ENCODE results near the gene CDKN2AIP.

CDKN2AIP gene

GRCh38 chr4:183444214-183445096 lies at the start of gene CDKN2AIP:
CDKN2AIP (plus strand) TSS chr4:183444636; CDS start chr4:183444798, 162 bp downstream.
- DNase-seq (ENCODE audit: low read depth in 2 of 2): peak; percentile 87 to 89

DNA sequence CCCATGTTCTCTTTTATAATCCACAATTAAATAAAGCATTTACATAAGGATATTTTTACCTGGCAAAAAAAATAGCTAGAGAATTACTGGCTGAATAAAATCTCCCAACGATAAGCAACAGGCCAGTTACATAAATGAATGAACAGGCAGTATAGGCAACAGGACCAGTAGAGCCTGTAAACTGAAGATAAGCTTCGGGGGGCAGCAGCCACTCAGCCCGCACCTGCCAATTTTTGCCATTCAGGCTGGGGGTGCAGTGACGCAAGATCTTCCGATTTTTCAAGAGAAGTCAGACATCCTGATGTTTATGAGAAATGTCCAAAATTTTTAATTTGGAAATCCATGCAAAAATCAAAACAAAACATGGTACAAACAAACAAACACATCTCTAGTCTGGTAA lies 49.0 kb upstream of the CDKN2AIP start:
- no peak for DNase-seq (ENCODE audit: low read depth in 2 of 2)

GRCh38 chr4:183396227-183396637 lies 48.2 kb upstream of the CDKN2AIP start:
- no peak for DNase-seq (ENCODE audit: low read depth in 2 of 2)

- no peak for DNase-seq (ENCODE audit: low read depth in 2 of 2)
These were observed 46.6 kb upstream of the CDKN2AIP start for GRCh38 chr4:183397741-183398297.

DNA sequence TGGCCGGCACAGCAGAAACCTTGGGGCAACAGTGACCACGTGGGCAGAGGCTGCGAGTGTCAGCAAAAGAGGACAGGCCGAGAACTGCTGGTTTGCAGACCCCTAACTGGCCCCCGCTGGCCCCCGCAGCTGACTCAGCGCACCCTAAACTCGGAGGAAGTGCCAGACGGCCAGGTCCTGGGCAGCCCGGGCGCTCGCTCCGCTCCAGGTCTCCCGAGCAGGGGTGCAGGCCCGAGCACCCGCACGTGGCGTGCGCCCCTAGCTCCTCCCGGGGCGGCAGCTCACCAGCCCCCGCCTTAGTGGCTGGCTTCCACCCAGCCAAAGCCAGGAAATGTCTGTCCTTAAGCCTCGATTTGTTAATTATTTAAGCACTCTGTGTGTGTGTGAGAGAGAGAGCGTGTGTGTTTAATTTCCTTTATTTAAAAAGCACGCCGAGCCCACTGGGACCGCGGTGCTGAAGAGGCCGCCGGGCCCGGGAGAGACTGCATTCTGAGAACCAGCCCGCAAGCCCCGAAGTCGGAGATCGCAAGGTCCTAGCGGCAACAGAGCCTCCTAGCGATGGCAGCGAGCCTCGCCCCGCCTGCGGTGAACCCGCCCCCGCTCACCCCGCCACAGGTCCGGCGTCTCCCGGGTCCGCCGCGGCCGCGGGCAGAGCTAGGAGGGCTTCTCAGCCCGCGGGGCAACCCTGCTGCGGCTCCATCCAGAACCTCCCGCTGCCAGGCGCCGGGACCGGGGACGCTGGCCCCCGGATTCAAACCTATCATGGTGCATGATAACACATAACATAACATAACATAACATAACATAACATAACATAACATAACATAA lies 45.9 kb upstream of the CDKN2AIP start:
- peak; percentile 45 to 60 for DNase-seq (ENCODE audit: low read depth in 2 of 2)

DNA sequence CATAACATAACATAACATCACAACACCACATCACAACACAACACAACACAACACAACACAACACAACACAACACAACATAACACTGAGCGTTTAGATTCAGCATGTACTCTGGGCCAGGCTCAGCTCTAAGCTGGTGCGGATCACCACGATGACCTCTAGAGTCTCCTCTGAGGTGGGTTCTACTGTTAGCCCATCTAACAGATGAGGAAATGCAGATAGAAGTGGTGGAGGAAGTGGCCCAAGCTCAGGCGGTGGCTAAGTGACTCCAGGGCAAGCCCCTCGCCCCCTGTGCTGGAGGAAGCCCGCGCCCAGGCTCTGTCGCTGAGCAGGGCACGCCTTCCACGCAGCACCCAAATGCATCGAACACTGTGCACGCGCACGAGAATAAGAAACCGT lies 45.3 kb upstream of the CDKN2AIP start:
- no peak for DNase-seq (ENCODE audit: low read depth in 2 of 2)

DNA sequence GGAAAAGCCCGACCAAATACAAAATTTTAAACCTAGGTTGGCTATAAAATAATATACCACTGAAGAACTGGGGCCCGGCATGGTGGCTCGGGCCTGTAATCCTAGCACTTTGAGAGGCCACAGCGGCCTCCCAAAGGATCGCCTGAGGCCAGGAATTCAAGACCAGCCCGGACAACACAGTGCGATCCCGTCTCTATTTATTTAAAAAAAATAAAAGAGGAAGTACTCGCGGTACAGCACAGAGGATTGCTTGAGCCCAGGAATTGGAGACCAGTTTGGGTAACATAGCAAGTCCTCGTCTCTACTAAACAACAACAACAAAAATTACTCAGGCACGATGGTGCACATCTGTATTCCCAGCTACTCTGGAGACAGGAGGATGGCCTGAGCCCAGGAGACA lies 44.8 kb upstream of the CDKN2AIP start:
- DNase-seq (ENCODE audit: low read depth in 2 of 2): no peak

- DNase-seq (ENCODE audit: low read depth in 2 of 2): no peak
These were observed 44.4 kb upstream of the CDKN2AIP start for GRCh38 chr4:183400035-183400434.

DNA sequence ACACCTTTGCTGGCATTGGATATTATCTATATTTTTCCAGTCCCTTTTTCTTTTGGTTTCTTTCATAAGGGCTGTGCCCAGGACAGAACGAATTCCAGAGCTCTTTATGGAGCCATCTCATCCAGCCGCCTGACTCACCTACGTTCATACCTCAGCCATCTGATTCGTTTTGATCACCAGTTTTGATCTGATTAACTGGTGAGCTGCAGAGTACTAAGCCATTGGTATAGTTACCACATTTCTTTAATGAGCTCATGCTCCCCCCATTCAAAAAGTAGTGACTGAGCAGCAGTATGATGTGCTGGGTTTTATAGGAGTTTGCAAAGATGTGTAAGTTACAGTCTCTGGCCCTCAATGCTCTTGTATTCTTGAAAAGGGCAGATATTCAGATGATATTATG lies 43.0 kb upstream of the CDKN2AIP start:
- no peak for DNase-seq (ENCODE audit: low read depth in 2 of 2)

- DNase-seq (ENCODE audit: low read depth in 2 of 2): no peak
These were observed 41.7 kb upstream of the CDKN2AIP start for GRCh38 chr4:183402771-183403170.

- no peak for DNase-seq (ENCODE audit: low read depth in 2 of 2)
These were observed 41.0 kb upstream of the CDKN2AIP start for GRCh38 chr4:183403486-183403885.

DNA sequence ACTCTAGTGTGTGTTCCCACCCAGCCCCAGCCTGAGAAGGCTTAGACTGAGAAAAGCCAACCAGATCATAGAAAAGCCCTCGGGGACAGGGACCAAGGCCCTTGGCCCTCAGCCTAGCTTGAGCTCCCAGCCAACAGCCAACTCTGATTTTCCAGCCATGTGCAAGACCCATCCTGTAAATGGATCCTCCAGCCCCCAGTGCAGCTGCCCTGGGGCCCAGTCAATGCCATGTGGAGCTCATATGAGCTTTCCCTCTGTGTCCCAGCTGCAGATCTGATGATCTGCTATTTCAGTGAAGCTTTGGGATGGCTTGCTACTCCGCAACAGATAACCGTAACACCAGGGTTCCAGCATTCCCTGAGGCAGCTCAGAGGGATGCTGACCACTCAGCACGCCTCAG lies 40.5 kb upstream of the CDKN2AIP start:
- DNase-seq (ENCODE audit: low read depth in 2 of 2): no peak

DNA sequence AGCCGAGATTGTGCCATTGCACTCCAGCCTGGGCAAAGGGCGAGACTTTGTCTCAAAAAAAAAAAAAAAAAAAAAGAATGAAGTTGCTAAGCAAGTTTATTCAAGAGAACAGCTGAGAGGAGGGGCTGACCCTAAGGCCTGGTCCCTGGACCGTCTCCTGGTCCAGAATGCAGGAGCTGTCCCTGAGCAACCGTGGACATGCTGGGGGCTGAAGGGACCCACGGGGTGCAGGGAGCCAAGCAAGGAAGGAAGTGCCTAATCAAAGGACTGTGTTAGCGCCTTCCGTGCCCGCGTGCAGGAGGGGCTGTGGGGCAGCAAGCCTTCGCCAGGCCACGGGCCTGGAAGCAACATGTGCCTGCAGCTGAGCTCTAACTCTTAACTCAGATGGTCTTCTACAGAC lies 39.1 kb upstream of the CDKN2AIP start:
- no peak for DNase-seq (ENCODE audit: low read depth in 2 of 2)

DNA sequence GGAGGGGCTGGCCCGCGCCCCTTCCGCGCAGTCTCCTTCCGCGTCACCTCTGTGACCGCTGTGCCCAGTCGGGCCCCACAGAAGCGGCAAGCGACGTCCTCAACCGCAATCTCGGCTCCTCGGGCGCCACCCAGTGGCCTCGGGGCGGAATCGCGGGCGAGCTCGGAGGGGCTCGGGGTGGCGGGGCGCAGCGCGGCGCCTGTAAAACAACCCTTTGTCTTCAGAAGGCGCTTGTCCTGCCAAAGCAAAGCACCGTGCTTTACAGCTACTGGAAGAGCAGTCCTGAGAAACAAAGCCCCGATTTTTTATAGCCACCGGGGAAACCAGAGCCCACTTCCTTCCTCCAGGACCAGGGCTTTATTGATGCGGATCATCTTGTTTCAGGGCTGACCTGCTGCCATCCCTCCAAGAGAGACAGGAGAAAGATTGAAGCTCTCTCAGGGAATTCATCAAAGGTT lies 37.3 kb upstream of the CDKN2AIP start:
- DNase-seq (ENCODE audit: low read depth in 2 of 2): peak; percentile 88 to 90

DNA sequence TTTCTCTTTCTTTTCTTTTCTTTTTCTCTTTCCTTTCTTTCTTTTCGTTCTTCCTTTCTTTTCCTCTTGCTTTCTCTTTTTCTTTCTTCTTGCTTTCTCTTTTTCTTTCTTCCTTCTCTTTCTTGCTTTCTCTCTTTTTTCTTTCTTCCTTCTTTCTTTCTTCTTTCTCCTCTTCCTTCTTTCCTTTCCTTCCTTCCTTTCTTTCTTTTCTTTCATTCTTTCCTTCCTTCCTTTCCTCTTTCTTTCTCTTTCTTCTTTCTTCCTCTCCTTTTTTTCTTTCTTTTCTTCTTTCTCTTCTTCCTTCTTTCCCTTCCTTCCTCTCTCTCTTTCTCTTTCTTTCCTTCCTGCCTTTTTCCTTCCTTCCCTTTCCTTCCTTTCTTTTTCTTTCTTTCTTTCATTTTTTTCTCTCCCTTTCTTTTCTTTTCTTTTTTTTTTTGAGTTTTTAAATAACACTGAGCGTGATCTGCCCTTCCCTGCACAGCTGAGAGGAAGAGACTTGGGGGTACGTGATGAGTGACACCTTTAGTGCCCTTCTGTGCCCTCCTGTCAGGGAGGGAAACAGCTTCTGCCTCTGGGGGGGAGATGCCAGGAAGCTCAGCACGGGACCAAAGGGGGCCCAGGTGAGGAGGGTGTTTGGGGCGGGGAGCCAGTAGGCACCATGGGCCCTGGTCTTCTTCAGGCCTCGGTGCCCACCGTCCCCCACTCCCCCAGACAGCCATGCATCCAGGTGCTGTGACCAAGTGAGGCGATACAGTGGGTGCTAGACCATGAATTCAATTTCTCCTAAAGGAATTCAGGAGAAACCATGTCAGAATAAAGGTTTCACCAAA lies 36.6 kb upstream of the CDKN2AIP start:
- DNase-seq (ENCODE audit: low read depth in 2 of 2): no peak

DNA sequence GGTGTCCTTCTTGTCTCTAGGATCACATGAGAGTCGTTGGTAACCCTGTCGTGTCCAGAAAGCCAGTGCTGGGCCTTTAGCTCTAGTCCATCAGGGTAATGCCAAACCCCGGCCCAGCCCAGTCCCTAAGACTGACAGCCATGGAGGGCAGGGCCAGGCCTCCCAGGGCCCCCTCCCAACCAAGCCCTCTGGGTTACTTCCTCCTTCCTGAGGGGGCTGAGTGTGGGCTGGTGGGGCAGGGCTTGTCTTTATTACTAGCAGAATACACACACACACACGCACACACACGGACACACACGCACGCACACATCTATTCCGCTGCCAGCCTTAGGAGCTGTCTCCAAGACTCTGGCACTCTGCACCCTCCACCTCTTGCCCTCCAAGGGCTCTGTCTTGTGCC lies 35.6 kb upstream of the CDKN2AIP start:
- DNase-seq (ENCODE audit: low read depth in 2 of 2): no peak

DNA sequence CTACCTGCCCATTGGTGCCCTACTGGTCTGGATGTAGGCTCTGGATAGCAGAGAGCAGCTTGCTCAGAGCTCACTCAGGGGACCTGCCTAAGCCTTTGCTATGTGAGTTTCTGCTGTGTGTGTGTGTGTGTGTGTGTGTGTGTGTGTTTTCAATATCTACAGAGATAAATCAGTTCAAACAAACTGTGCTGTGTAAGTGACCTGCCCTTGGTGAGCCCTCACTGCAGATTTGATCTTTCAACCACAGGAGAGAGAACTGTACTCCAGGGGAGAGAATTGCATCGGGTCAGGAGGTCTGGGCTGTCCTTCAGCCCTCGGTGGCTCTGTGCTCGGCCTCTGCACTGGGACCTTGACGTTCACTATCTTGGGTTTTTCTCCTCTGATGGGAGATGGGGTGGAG lies 35.0 kb upstream of the CDKN2AIP start:
- DNase-seq (ENCODE audit: low read depth in 2 of 2): no peak

DNA sequence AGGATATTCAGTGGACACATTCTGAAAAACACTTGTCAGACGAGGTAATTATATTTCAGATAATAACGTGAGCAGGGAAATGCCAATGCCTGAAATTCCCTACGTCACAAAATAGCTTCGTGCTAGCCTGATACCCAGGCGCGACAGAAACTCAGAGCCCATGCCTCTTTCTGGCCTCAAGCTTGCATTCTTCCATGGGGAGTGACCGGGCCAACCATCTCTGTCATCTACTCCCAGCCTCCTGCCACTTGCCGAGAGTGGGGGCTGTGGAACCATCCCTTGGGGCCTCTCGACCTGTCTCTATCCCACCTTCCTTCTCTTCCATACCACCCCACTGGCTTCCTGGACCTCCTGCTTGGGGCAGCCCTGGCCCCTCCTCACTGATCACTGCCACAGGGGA lies 34.5 kb upstream of the CDKN2AIP start:
- DNase-seq (ENCODE audit: low read depth in 2 of 2): no peak

DNA sequence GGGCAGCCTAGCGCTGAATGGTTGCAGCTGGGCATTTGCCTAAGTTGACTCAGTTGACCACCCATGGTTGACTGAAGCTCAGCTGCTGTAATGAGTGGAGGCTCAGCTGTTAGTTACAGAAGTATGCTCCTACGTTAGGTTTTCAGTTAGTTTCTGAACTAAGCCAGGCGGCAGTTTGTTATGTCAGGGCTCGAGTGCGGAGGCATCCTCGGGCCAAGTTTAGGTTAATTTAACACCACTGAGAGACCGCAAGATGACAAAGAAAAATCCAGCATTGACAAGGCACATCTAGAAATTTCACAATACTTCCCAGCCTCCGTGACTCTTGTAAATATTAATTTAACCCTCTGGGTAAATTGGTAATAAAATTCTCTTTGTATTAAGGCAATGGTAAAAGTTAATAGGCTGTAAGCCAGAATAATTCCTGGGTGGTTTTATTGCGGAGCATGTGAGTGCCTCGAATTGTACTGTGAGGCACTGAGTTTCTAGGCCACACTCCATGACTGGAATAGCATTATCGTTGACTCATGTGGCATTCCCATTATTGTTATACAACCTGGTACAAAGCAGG lies 33.1 kb upstream of the CDKN2AIP start:
- no peak for DNase-seq (ENCODE audit: low read depth in 2 of 2)

DNA sequence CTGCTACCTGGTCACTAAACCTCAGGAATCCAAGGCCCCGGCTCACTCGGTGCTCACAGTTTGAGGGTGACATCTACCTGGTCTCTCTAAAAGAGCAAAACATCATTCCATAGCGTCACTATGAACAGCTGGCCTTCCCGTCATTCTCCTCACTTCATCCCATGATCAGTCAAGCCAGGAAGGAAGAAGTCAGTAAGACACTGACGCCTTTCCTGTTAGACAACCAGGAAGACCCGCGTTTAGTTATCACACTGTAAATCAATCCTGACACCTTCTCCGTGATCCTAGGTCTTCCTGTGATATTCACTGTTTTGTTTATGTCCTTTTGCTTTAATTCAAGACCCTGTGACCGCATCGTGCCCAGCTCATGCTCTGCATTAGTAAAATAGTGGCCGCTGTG lies 31.6 kb upstream of the CDKN2AIP start:
- DNase-seq (ENCODE audit: low read depth in 2 of 2): no peak
